GM12878 (cell line): Measurements from ENCODE around the gene OSGIN1. TPM values are rescaled to one million over a fixed set of nuclear protein-coding genes. Genes with fewer than 3 reads are reported as not detected.

Source experiments
- ATAC-seq: fragments of 200-7000 bp; cut with Tn5 transposase; 3 replicates; pipeline ENCODE4 v1.9.1; 2020; ENCODE audit warnings: mild to moderate bottlenecking, moderate library complexity
- BruUV-seq: library from RNA; stranded (reverse); fragments of 400-500 nt; replicated peaks from 2 replicates; lab custom pipeline; 2021; lab: Mats Ljungman, UMichigan
- CTCF ChIA-PET: fragments of 300-600 bp; sonication (Branson Sonifier 250); formaldehyde crosslinking; extraction: SDS; loops from one replicate; lab custom pipeline; 2021; ENCODE audit warnings: inconsistent platforms; lab: Yijun Ruan, JAX
- POLR2A ChIA-PET: fragments of 350-600 bp; formaldehyde crosslinking; extraction: SDS; loops from one replicate; lab custom pipeline; 2021; ENCODE audit warnings: inconsistent platforms; lab: Charles Lee
- RAD21 ChIA-PET: fragments of 300-600 bp; sonication (Branson Sonifier 250); formaldehyde crosslinking; loops from one replicate; lab custom pipeline; 2023; ENCODE audit warnings: antibody characterized with exemption; ENCODE audit not compliant: unreplicated experiment; lab: Charles Lee
- SMC1A ChIA-PET: fragments of 300-600 bp; sonication (Branson Sonifier 250); formaldehyde crosslinking; loops from one replicate; lab custom pipeline; 2023; ENCODE audit not compliant: unreplicated experiment, uncharacterized antibody; lab: Charles Lee
- DNase-seq: peaks from one replicate; pipeline ENCODE4 v3.0.0-alpha.2; 2011; ENCODE audit warnings: low read depth, low spot score
- FAIRE-seq: peaks from 3 replicates; lab custom pipeline; 2011; peaks lifted over from hg19 to GRCh38; lab: Jason Lieb, UNC
- H2AFZ ChIP-seq: 2 replicates; pipeline ENCODE4 v1.6.0; 2011; ENCODE audit warnings: low read depth, low read length, control low read depth; ENCODE audit not compliant: control insufficient read depth
- H3K27ac ChIP-seq: 2 replicates; pipeline ENCODE4 v1.5.1; 2011; ENCODE audit warnings: control low read depth; ENCODE audit not compliant: control insufficient read depth, insufficient read depth
- H3K27me3 ChIP-seq, 2 experiments: replicated peaks in 1 of 2; 2 replicates each; pipeline versions ENCODE4 v1.6.0 to v1.6.1; 2011; ENCODE audit warnings: low read length in 1 of 2; ENCODE audit not compliant: control insufficient read depth in 2 of 2, insufficient read depth in 2 of 2
- H3K36me3 ChIP-seq, 2 experiments: 2 replicates each; pipeline ENCODE4 v1.5.1; 2011; ENCODE audit warnings: low read length in 1 of 2; ENCODE audit not compliant: control insufficient read depth in 2 of 2, insufficient read depth in 2 of 2
- H3K4me1 ChIP-seq: 2 replicates; pipeline ENCODE4 v1.6.1; 2011; ENCODE audit warnings: mild to moderate bottlenecking, low read length, moderate library complexity, mixed read lengths; ENCODE audit not compliant: control insufficient read depth, insufficient read depth
- H3K4me2 ChIP-seq: 2 replicates; pipeline ENCODE4 v1.6.0; 2011; ENCODE audit warnings: control low read depth; ENCODE audit not compliant: control insufficient read depth, insufficient read depth
- H3K4me3 ChIP-seq: fragments of 200-600 bp; sonication (generic); 2 replicates; pipeline ENCODE4 v1.5.1; 2016
- H3K79me2 ChIP-seq: 2 replicates; pipeline ENCODE4 v1.6.0; 2011; ENCODE audit warnings: low read length; ENCODE audit not compliant: control insufficient read depth, insufficient read depth
- H3K9ac ChIP-seq: 2 replicates; pipeline ENCODE4 v1.8.0; 2011; ENCODE audit warnings: low read length, control low read depth, mixed read lengths; ENCODE audit not compliant: control insufficient read depth, insufficient read depth
- H3K9me3 ChIP-seq: replicated peaks from 3 replicates; pipeline ENCODE4 v1.5.1; 2011; ENCODE audit warnings: mild to moderate bottlenecking, low read length; ENCODE audit not compliant: control insufficient read depth, insufficient read depth
- H4K20me1 ChIP-seq: 2 replicates; pipeline ENCODE4 v1.6.0; 2011; ENCODE audit not compliant: control insufficient read depth, insufficient read depth
- EGR1 ChIP-seq, 2 experiments: IDR thresholded peaks; 1 replicate in 1 of 2; 2 replicates in 1 of 2; pipeline ENCODE4 v1.6.1; 2011 to 2012; ENCODE audit warnings: low read depth in 2 of 2, low read length in 2 of 2, borderline replicate concordance in 1 of 2, mild to moderate bottlenecking in 1 of 2, moderate library complexity in 1 of 2
- ELK1 ChIP-seq: IDR thresholded peaks from 2 replicates; pipeline ENCODE4 v1.6.1; 2012; ENCODE audit warnings: low read depth, low read length, improper control_type of control experiment
- MXI1 ChIP-seq: fragments of 150-350 bp; IDR thresholded peaks from 2 replicates; pipeline ENCODE4 v1.6.1; 2011; ENCODE audit warnings: low read depth, mild to moderate bottlenecking, inconsistent platforms, low read length, improper control_type of control experiment
- NBN ChIP-seq: fragments of 450-650 bp; IDR thresholded peaks from 2 replicates; pipeline ENCODE4 v1.6.1; 2016
- NKRF ChIP-seq: fragments of 450-650 bp; conservative IDR thresholded peaks from 2 replicates; pipeline ENCODE4 v1.6.1; 2017; ENCODE audit warnings: mild to moderate bottlenecking, moderate library complexity
- NR2F1 ChIP-seq: fragments of 450-650 bp; conservative IDR thresholded peaks from 2 replicates; pipeline ENCODE4 v1.6.1; 2017; ENCODE audit warnings: mild to moderate bottlenecking
- PBX3 ChIP-seq: IDR thresholded peaks from 2 replicates; pipeline ENCODE4 v1.6.1; 2011; ENCODE audit warnings: mild to moderate bottlenecking, low read depth, low read length, moderate library complexity; ENCODE audit not compliant: insufficient replicate concordance
- POLR2A ChIP-seq: IDR thresholded peaks from 2 replicates; pipeline ENCODE4 v1.6.1; 2011; ENCODE audit warnings: low read depth, mild to moderate bottlenecking, low read length
- RCOR1 ChIP-seq: conservative IDR thresholded peaks from 2 replicates; pipeline ENCODE4 v1.6.1; 2012; ENCODE audit warnings: low read depth, low read length, improper control_type of control experiment
- SMAD5 ChIP-seq: IDR thresholded peaks from 2 replicates; pipeline ENCODE4 v1.6.1; 2016; ENCODE audit warnings: antibody characterized with exemption, low read depth
- SMC3 ChIP-seq: IDR thresholded peaks from 2 replicates; pipeline ENCODE4 v1.6.1; 2011; ENCODE audit warnings: low read length, improper control_type of control experiment, borderline replicate concordance
- SP1 ChIP-seq: IDR thresholded peaks from one replicate; pipeline ENCODE4 v1.6.1; 2011; ENCODE audit warnings: low read depth, low read length
- TARDBP ChIP-seq: IDR thresholded peaks from 2 replicates; pipeline ENCODE4 v1.6.1; 2016; ENCODE audit warnings: borderline replicate concordance
- ZBTB4 ChIP-seq: fragments of 450-650 bp; formaldehyde crosslinking; IDR thresholded peaks from 2 replicates; pipeline ENCODE4 v1.4.0; 2022; ENCODE audit warnings: mild to moderate bottlenecking, moderate library complexity
- ZNF217 ChIP-seq: fragments of 450-650 bp; IDR thresholded peaks from 2 replicates; pipeline ENCODE4 v1.6.1; 2017; ENCODE audit warnings: antibody characterized with exemption, mild to moderate bottlenecking
- ZNF24 ChIP-seq: fragments of 450-650 bp; IDR thresholded peaks from 2 replicates; pipeline ENCODE4 v1.6.1; 2017; ENCODE audit warnings: antibody characterized with exemption, mild to moderate bottlenecking
- WGBS: methylation state at CpG from one replicate; pipeline ENCODE4 v1.1.6; 2016; ENCODE audit warnings: low lambda C conversion rate; ENCODE audit not compliant: insufficient replicate concordance, insufficient coverage; ENCODE audit errors: missing lambda C conversion rate; 5-methylcytosine and 5-hydroxymethylcytosine counted together
- in situ Hi-C: fragments of 300-500 bp; cut with MboI; formaldehyde crosslinking; loops from 9 replicates; pipeline ENCODE4 v1.14.3; 2018; ENCODE audit warnings: mixed read lengths
- intact Hi-C: fragments of 100-400 bp; cut with micrococcal nuclease; formaldehyde crosslinking; loops from one replicate; pipeline ENCODE4 v1.14.2; 2022; ENCODE audit not compliant: unreplicated experiment
- polyA plus RNA-seq, 11 experiments: library from polyadenylated mRNA; depleted of rRNA in 4 of 11; unstranded in 6 of 11; stranded (reverse) in 5 of 11; fragments of >200 nt; fragmentation: Nextera tagmentation in 4 of 11; fragmentation: Illumina TruSeq in 1 of 11; extraction: Ambion mirVana in 4 of 11; extraction: Trizol in 1 of 11; gene quantifications; 1 replicate in 1 of 11; 2 replicates in 10 of 11; pipeline versions ENCODE4 v1.2.1 to v1.2.3, GENCODE V29; 2011 to 2016; ENCODE audit warnings: inconsistent platforms in 2 of 11, missing spikeins in 2 of 11, low read depth in 1 of 11
- total RNA-seq, 4 experiments: library from RNA; depleted of rRNA in 3 of 4; stranded (reverse); fragments of >200 nt in 3 of 4; fragmentation: Illumina TruSeq in 1 of 4; extraction: Trizol in 1 of 4; gene quantifications; 2 replicates each; pipeline versions ENCODE4 v1.2.1 to v1.2.3, GENCODE V29; 2013 to 2021

OSGIN1 gene
- total and polyA plus RNA-seq, 10 of the 15 experiments (the other 5 are each of a cell fraction or from before 2014, with no cell fraction given): 0.06 to 0.18 (median 0.13) TPM; not detected in 5

- H3K9me3 ChIP-seq: no peaks in the 10 kb centered on the region
- DNase-seq: no peak
- 19% methylated on average over 13 of the region's 13 CpGs for WGBS
- ATAC-seq: no peak
- ChIA-PET CTCF (no interaction called here), POLR2A (no interaction called here), SMC1A (no interaction called here), RAD21 (no interaction called here)
- no peak overlapping the region for H3K4me3 ChIP-seq
- no peak overlapping the region for H3K4me2 ChIP-seq
- H3K27me3 ChIP-seq: no peaks in the 10 kb centered on the region; a peak in 3 of 4 replicates
- no peak overlapping the region for H3K9ac ChIP-seq
- BruUV-seq: no TSS peak
- TF ChIP-seq NBN: no peak
- TF ChIP-seq SMAD5: no peak
- TF ChIP-seq SP1: no peak
- TF ChIP-seq RCOR1: no peak
- no peak for TF ChIP-seq NKRF
- no peak for TF ChIP-seq TARDBP
- no peak for TF ChIP-seq EGR1 (IDR thresholded peaks at IDR 0.05; ENCODE audit: borderline replicate concordance in 1 of 2, low read depth in 2 of 2, low read length in 2 of 2)
- TF ChIP-seq ZNF24: no peak
- no peak for TF ChIP-seq ZNF217
- no peak for TF ChIP-seq NR2F1
- TF ChIP-seq PBX3: no peak
- no peak for TF ChIP-seq ELK1
- TF ChIP-seq POLR2A: no peak
- no peak for TF ChIP-seq ZBTB4 (CRISPR knock-in tag)
- TF ChIP-seq MXI1: no peak
- no peak for TF ChIP-seq SMC3
- in situ Hi-C loops (no loop called here), intact Hi-C loops (no loop called here)
- no peaks in the 10 kb centered on the region for H3K4me1 ChIP-seq
- no peak for FAIRE-seq
- no peaks in the 10 kb centered on the region for H3K79me2 ChIP-seq
- no peaks in the 10 kb centered on the region for H4K20me1 ChIP-seq
- no peaks in the 10 kb centered on the region for H3K36me3 ChIP-seq
- no peak overlapping the region for H3K27ac ChIP-seq
- H2AFZ ChIP-seq: no peak overlapping the region
Measured at GRCh38 chr16:84000989-84001642, 48.1 kb downstream of the OSGIN1 start.
